Heart left ventricle (tissue), 13 donors: ENCODE measurements around the gene SORCS2.

ENCODE experiments used
- POLR2A ChIP-seq, 2 donors: fragments of 450-650 bp; IDR thresholded peaks; one replicate each; pipeline ENCODE4 v1.6.1; 2017; ENCODE audit warnings: antibody characterized with exemption in 2 of 2, mild to moderate bottlenecking in 2 of 2, moderate library complexity in 2 of 2
- TF ChIP-seq, protein P1 (sequence below), 12 donors: fragments of 200-600 bp; sonication (generic) in 4 of 12; IDR thresholded peaks; one replicate each; pipeline versions ENCODE4 v1.5.0 to v1.8.0; 2018 to 2022; ENCODE audit warnings: antibody characterized with exemption in 12 of 12, mild to moderate bottlenecking in 5 of 12
- donor health status: ischemic (EF 13 %, LVEDD 7.1; RV severe dilation, severe dysfunction).
- donor health status: DM: no; HTN: yes; CAD: no.
- donor health status: DM: no; HTN: no; CAD: no.
- donor health status: ischemic (EF 25% LVEDD 6.9; RV normal size, moderate dysfunction).
- donor health status: ischemic (EF 25% LVEDD 5.7; RV mildly dilated, moderate dysfunction).
- donor health status: ischemic (EF 35%, LVEDD 5.7; RV mildly dilated, moderate dysfunction).
- donor health status: nonischemic (EF 11% LVEDD 7.7; RV severe dilation, severe dysfunction).
- donor health status: DM: yes; HTN: yes; CAD: no.
- donor health status: PGD.
- donor health status: ischemic (EF 29% LVEDD 5.4; RV normal size, mild dysfunction).
- donor health status: nonischemic (EF 23%, LVEDD 6.1; RV moderate dilation, normal function).

DNA sequence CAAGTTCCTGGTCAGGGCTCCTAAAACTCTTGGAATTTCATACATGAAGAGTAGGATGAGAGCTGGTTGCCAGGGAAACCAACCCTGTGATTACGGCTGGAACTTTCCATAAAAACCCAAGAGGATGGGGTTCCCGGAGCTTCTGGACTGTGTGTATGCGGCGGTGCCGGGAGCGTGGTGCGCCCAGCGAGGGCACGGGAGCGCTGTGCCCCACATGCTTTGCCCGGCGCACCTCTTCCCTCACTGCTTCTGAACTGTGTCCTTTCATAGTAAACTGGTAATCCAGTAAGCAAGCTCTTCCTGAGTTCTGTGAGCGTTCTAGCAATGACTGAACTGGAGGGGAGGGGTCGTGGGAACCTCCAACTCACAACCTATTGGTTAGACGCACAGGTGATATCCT, 594.7 kb downstream of the SORCS2 start:
- TF ChIP-seq, protein P1, sequence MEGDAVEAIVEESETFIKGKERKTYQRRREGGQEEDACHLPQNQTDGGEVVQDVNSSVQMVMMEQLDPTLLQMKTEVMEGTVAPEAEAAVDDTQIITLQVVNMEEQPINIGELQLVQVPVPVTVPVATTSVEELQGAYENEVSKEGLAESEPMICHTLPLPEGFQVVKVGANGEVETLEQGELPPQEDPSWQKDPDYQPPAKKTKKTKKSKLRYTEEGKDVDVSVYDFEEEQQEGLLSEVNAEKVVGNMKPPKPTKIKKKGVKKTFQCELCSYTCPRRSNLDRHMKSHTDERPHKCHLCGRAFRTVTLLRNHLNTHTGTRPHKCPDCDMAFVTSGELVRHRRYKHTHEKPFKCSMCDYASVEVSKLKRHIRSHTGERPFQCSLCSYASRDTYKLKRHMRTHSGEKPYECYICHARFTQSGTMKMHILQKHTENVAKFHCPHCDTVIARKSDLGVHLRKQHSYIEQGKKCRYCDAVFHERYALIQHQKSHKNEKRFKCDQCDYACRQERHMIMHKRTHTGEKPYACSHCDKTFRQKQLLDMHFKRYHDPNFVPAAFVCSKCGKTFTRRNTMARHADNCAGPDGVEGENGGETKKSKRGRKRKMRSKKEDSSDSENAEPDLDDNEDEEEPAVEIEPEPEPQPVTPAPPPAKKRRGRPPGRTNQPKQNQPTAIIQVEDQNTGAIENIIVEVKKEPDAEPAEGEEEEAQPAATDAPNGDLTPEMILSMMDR (IDR thresholded peaks at IDR 0.05) = no peak
- no peak for TF ChIP-seq POLR2A (IDR thresholded peaks at IDR 0.05)
